ENCODE measurements around the gene NOC4L.

- TF ChIP-seq CTCF (IDR thresholded peaks at IDR 0.05) (no peak), E2F4 (CRISPR knock-in tag; IDR thresholded peaks at IDR 0.05; ENCODE audit: borderline replicate concordance, low read depth) (no peak), ZNF512 (CRISPR knock-in tag; IDR thresholded peaks at IDR 0.05; ENCODE audit: borderline replicate concordance) (no peak), NFYB (CRISPR knock-in tag; conservative IDR thresholded peaks at IDR 0.05; ENCODE audit: low read depth) (no peak), E2F1 (CRISPR knock-in tag; IDR thresholded peaks at IDR 0.05) (no peak), JUN (CRISPR knock-in tag; IDR thresholded peaks at IDR 0.05) (no peak)
Measured at GRCh38 chr12:132191715-132192553, 47.7 kb downstream of the NOC4L start.
